IMR-90 (cell line): Measurements from ENCODE around the gene TMEM14C. TPM values are rescaled to one million over a fixed set of nuclear protein-coding genes. Genes with fewer than 3 reads are reported as not detected.

ENCODE experiments used
- ATAC-seq: fragments of 200-7000 bp; cut with Tn5 transposase; 2 replicates; pipeline ENCODE4 v1.9.1; 2020; ENCODE audit warnings: low read depth, mild to moderate bottlenecking, moderate library complexity
- BruUV-seq: library from RNA; stranded (reverse); fragments of 400-500 nt; replicated peaks from 2 replicates; lab custom pipeline; 2021; lab: Mats Ljungman, UMichigan
- CTCF ChIA-PET: fragments of 300-600 bp; formaldehyde crosslinking; extraction: SDS; loops from one replicate; lab custom pipeline; 2021; ENCODE audit warnings: antibody characterized with exemption; lab: Yijun Ruan, JAX
- POLR2A ChIA-PET: fragments of 300-600 bp; sonication (Branson Sonifier 250); formaldehyde crosslinking; loops from one replicate; lab custom pipeline; 2022; ENCODE audit warnings: antibody characterized with exemption; ENCODE audit not compliant: unreplicated experiment; lab: Charles Lee
- DNase-seq: peaks from one replicate; pipeline ENCODE4 v3.0.0; 2013
- H2AFZ ChIP-seq: replicated peaks from 2 replicates; pipeline ENCODE3; 2013; ENCODE audit warnings: low read length, mild to moderate bottlenecking; ENCODE audit not compliant: poor library complexity
- H2AK5ac ChIP-seq: 2 replicates; pipeline ENCODE4 v1.6.1; 2013; ENCODE audit warnings: low read depth, low read length, inconsistent platforms
- H2AK9ac ChIP-seq: replicated peaks from 2 replicates; pipeline ENCODE3; 2013; ENCODE audit warnings: mild to moderate bottlenecking, low read depth, low read length, moderate library complexity; ENCODE audit not compliant: poor library complexity
- H2BK120ac ChIP-seq: 2 replicates; pipeline ENCODE4 v1.6.1; 2013; ENCODE audit warnings: low read depth, low read length, inconsistent platforms
- H2BK15ac ChIP-seq: 3 replicates; pipeline ENCODE4 v1.6.1; 2013; ENCODE audit warnings: low read depth, low read length, inconsistent platforms
- H2BK20ac ChIP-seq: 2 replicates; pipeline ENCODE4 v1.6.1; 2013; ENCODE audit warnings: low read depth, mild to moderate bottlenecking, inconsistent platforms, low read length, moderate library complexity
- H2BK5ac ChIP-seq: 2 replicates; pipeline ENCODE4 v1.6.1; 2013; ENCODE audit warnings: mild to moderate bottlenecking, low read depth, low read length, inconsistent platforms; ENCODE audit not compliant: poor library complexity, severe bottlenecking
- H3K14ac ChIP-seq: replicated peaks from 2 replicates; pipeline ENCODE4 v1.6.1; 2013; ENCODE audit warnings: low read depth, low read length, inconsistent platforms
- H3K18ac ChIP-seq: 2 replicates; pipeline ENCODE4 v1.6.1; 2013; ENCODE audit warnings: low read depth, low read length, control low read depth
- H3K23ac ChIP-seq: 2 replicates; pipeline ENCODE4 v1.6.1; 2013; ENCODE audit warnings: low read depth, low read length, inconsistent platforms
- H3K27ac ChIP-seq: 2 replicates; pipeline ENCODE4 v1.5.1; 2013; ENCODE audit warnings: mild to moderate bottlenecking, control low read depth, low read length; ENCODE audit not compliant: insufficient read depth
- H3K27me3 ChIP-seq: 2 replicates; pipeline ENCODE4 v1.6.1; 2013; ENCODE audit warnings: low read length; ENCODE audit not compliant: control insufficient read depth, insufficient read depth
- H3K36me3 ChIP-seq: 2 replicates; pipeline ENCODE4 v1.6.1; 2013; ENCODE audit warnings: low read length, mixed read lengths; ENCODE audit not compliant: control insufficient read depth, insufficient read depth
- H3K4ac ChIP-seq: 2 replicates; pipeline ENCODE4 v1.6.1; 2013; ENCODE audit warnings: low read depth, low read length, inconsistent platforms
- H3K4me1 ChIP-seq: 2 replicates; pipeline ENCODE4 v1.6.1; 2013; ENCODE audit warnings: low read length, mixed read lengths; ENCODE audit not compliant: control insufficient read depth, insufficient read depth
- H3K4me2 ChIP-seq: 2 replicates; pipeline ENCODE4 v1.6.1; 2013; ENCODE audit warnings: low read depth, mild to moderate bottlenecking, control low read depth, low read length, moderate library complexity
- H3K4me3 ChIP-seq: 2 replicates; pipeline ENCODE4 v1.5.1; 2013; ENCODE audit warnings: low read depth, mild to moderate bottlenecking, control low read depth, low read length, moderate library complexity; ENCODE audit not compliant: insufficient read depth
- H3K56ac ChIP-seq: 2 replicates; pipeline ENCODE4 v1.6.1; 2013; ENCODE audit warnings: low read length, inconsistent platforms; ENCODE audit not compliant: insufficient read depth; ENCODE audit errors: extremely low read depth
- H3K79me1 ChIP-seq, 2 experiments: 2 replicates each; pipeline ENCODE4 v1.6.1; 2013; ENCODE audit warnings: low read length in 2 of 2, inconsistent platforms in 1 of 2, low read depth in 1 of 2
- H3K9ac ChIP-seq: 2 replicates; pipeline ENCODE4 v1.6.1; 2013; ENCODE audit warnings: low read depth, low read length, control low read depth
- H3K9me1 ChIP-seq: 2 replicates; pipeline ENCODE4 v1.6.1; 2013; ENCODE audit warnings: low read length, inconsistent platforms; ENCODE audit not compliant: insufficient read depth
- H3K9me3 ChIP-seq: 2 replicates; pipeline ENCODE4 v1.6.1; 2013; ENCODE audit warnings: low read length; ENCODE audit not compliant: control insufficient read depth, insufficient read depth
- H4K20me1 ChIP-seq: 2 replicates; pipeline ENCODE4 v1.6.1; 2013; ENCODE audit warnings: low read length, inconsistent platforms; ENCODE audit not compliant: insufficient read depth
- H4K5ac ChIP-seq: 2 replicates; pipeline ENCODE4 v1.6.1; 2013; ENCODE audit warnings: mild to moderate bottlenecking, low read depth, low read length, control low read depth
- H4K8ac ChIP-seq, 2 experiments: 2 replicates each; pipeline ENCODE4 v1.6.1; 2013; ENCODE audit warnings: low read depth in 2 of 2, low read length in 2 of 2, control low read depth in 1 of 2, inconsistent platforms in 1 of 2
- H4K91ac ChIP-seq: 2 replicates; pipeline ENCODE4 v1.6.1; 2013; ENCODE audit warnings: low read depth, low read length, inconsistent platforms; ENCODE audit not compliant: insufficient read depth
- BHLHE40 ChIP-seq: fragments of 150-350 bp; IDR thresholded peaks from 2 replicates; pipeline ENCODE4 v1.6.1; 2016; ENCODE audit warnings: mild to moderate bottlenecking, low read depth, low read length
- MAZ ChIP-seq: IDR thresholded peaks from 2 replicates; pipeline ENCODE4 v1.6.1; 2012; ENCODE audit warnings: low read depth, mild to moderate bottlenecking, low read length, improper control_type of control experiment, moderate library complexity, borderline replicate concordance
- RCOR1 ChIP-seq: IDR thresholded peaks from 2 replicates; pipeline ENCODE4 v1.6.1; 2012; ENCODE audit warnings: mild to moderate bottlenecking, low read length, improper control_type of control experiment; ENCODE audit not compliant: insufficient replicate concordance
- RFX5 ChIP-seq: IDR thresholded peaks from 2 replicates; pipeline ENCODE4 v1.8.0; 2012; ENCODE audit warnings: low read depth, mild to moderate bottlenecking, low read length, moderate library complexity
- SMC3 ChIP-seq: fragments of 150-350 bp; IDR thresholded peaks from 2 replicates; pipeline ENCODE4 v1.6.1; 2016; ENCODE audit warnings: low read depth, mild to moderate bottlenecking, antibody characterized with exemption, low read length, moderate library complexity
- WGBS, 2 experiments: methylation state at CpG; one replicate each; pipeline versions ENCODE4 v1.1.5 to v1.1.7; 2013; ENCODE audit warnings: missing lambda C conversion rate in 2 of 2; ENCODE audit not compliant: insufficient read length in 1 of 2; ENCODE audit errors: extremely low coverage in 2 of 2; 5-methylcytosine and 5-hydroxymethylcytosine counted together
- dilution Hi-C: fragments of 300-500 bp; cut with HindIII; formaldehyde crosslinking; loops from one replicate; pipeline ENCODE4 v1.14.3; 2018; ENCODE audit warnings: low sequenced_read_pairs; ENCODE audit not compliant: unreplicated experiment
- in situ Hi-C: fragments of 300-500 bp; cut with MboI; formaldehyde crosslinking; loops from 3 replicates; pipeline ENCODE4 v1.14.3; 2019; ENCODE audit warnings: low sequenced_read_pairs, inconsistent platforms, mixed read lengths
- intact Hi-C: fragments of 100-400 bp; cut with micrococcal nuclease; formaldehyde crosslinking; loops from 2 replicates; pipeline ENCODE4 v1.10.0; 2022
- polyA plus RNA-seq, 3 experiments: library from polyadenylated mRNA; depleted of rRNA; stranded (reverse); fragments of >200 nt; gene quantifications; 2 replicates each; pipeline ENCODE4 v1.2.3, GENCODE V29; 2012; ENCODE audit warnings: low replicate concordance in 1 of 3
- total RNA-seq: library from RNA; depleted of rRNA; stranded (reverse); fragments of >200 nt; gene quantifications from 2 replicates; pipeline ENCODE4 v1.2.3, GENCODE V29; 2012
- TF ChIP-seq, protein P1 (sequence below): conservative IDR thresholded peaks from 2 replicates; pipeline ENCODE4 v1.5.1; 2012; ENCODE audit warnings: mild to moderate bottlenecking, low read depth, low read length, improper control_type of control experiment

Gene TMEM14C
- total and polyA plus RNA-seq, 2 of the 4 experiments (the other 2 are of a cell fraction) = 129 to 175 TPM

DNA sequence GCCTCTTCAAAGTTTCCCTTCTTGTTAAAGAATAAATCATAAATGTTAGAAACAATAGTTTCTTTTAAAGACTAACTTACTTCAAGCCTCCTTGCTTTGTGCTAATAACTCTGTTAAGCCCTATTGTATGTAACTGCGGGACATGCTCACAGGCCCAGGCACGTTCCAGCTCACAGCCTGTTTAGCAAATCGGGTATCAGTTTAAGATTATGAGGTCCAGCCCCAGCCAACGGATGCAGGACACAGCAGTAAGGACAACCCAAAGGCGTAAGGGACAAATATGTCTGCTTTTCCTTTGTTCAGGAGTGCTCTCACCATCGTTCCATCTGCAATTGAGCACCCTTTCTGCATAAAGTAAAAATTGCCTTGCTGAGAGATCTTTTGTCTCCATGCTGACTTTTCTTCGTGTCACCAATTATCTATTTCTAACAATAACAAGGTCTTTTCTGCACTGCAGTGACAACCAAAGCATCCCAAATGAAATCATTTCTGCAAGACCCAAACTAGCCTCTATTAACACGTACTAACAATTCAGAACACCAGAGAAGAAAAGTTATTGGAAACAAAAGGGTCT, 29.8 kb upstream of the TMEM14C start:
- Histone ChIP-seq H3K4me3 (0 out of 2 replicates have a peak overlapping the region, but pooled peaks have one; percentile 82), H4K20me1 (no peaks in the 10 kb centered on the region), H2AK5ac (no peak overlapping the region), H2BK20ac (no peak overlapping the region), H2AK9ac (no peak overlapping the region), H3K9me1 (no peaks in the 10 kb centered on the region), H3K14ac (no peak overlapping the region), H3K79me1 (peaks cover 18 to 36% of the 10 kb centered on the region in 2 experiments), H3K9ac (no peak overlapping the region), H3K9me3 (no peaks in the 10 kb centered on the region), H3K4me1 (peaks cover 2% of the 10 kb centered on the region; the same call in 1 of the 2 replicates), H3K23ac (peak overlapping the region; percentile 31; the same call in 1 of the 2 replicates), H3K27me3 (no peaks in the 10 kb centered on the region; the same call in 1 of the 2 replicates), H3K18ac (no peak overlapping the region), H2AFZ (no peak overlapping the region), H3K4ac (no peak overlapping the region), H4K91ac (no peak overlapping the region), H3K36me3 (no peaks in the 10 kb centered on the region; the same call in 1 of the 2 replicates), H3K56ac (no peak overlapping the region), H3K4me2 (peak overlapping the region; percentile 84), H2BK5ac (no peak overlapping the region), H3K27ac (no peak overlapping the region), H2BK120ac (no peak overlapping the region), H4K5ac (peak overlapping the region; percentile 52; the same call in 1 of the 2 replicates), H2BK15ac (no peak overlapping the region), H4K8ac (peak overlapping the region; percentile 48 to 97; a peak in 2 of 4 replicates)
- CTCF ChIA-PET = no interaction called here
- DNase-seq (no peak), ATAC-seq (no peak)
- WGBS, 2 experiments = 100% methylated on average over 3 of the region's 8 CpGs; no CpG with 5 or more reads in 1 of the 2 experiments
- BruUV-seq = no TSS peak
- no peak for TF ChIP-seq MAZ
- TF ChIP-seq, protein P1, sequence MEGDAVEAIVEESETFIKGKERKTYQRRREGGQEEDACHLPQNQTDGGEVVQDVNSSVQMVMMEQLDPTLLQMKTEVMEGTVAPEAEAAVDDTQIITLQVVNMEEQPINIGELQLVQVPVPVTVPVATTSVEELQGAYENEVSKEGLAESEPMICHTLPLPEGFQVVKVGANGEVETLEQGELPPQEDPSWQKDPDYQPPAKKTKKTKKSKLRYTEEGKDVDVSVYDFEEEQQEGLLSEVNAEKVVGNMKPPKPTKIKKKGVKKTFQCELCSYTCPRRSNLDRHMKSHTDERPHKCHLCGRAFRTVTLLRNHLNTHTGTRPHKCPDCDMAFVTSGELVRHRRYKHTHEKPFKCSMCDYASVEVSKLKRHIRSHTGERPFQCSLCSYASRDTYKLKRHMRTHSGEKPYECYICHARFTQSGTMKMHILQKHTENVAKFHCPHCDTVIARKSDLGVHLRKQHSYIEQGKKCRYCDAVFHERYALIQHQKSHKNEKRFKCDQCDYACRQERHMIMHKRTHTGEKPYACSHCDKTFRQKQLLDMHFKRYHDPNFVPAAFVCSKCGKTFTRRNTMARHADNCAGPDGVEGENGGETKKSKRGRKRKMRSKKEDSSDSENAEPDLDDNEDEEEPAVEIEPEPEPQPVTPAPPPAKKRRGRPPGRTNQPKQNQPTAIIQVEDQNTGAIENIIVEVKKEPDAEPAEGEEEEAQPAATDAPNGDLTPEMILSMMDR = no peak
- no peak for TF ChIP-seq RFX5
- TF ChIP-seq SMC3 = no peak
- no peak for TF ChIP-seq BHLHE40
- no peak for TF ChIP-seq RCOR1
- intact Hi-C loops = loop anchor here (5.0 kb wide), 1 partner anchor 69 kb away; no protein-coding TSS in a partner anchor
- dilution Hi-C loops = no loop called here
- in situ Hi-C loops = no loop called here
- POLR2A ChIA-PET = no interaction called here
